ENCODE results near the gene IFNGR1.

DNA sequence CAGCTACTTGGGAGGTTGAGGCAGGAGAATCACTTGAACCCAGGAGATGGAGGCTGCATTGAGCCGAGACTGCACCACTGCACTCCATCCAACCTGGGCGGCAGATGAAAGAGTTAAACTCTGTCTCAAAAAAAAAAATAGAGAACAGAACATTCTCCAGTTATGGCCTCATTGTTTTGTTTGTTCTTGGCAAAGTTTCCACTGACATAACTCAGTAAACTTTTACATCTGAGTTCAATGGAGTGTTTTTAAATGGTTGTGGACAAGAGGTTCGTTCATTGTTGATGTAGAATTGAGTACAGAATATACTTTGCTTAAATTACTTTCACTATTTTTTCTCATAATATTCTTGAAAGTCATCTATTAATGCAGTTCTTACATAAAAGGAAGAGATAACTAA lies 42.2 kb upstream of the IFNGR1 start:
- TF ChIP-seq, protein P1, sequence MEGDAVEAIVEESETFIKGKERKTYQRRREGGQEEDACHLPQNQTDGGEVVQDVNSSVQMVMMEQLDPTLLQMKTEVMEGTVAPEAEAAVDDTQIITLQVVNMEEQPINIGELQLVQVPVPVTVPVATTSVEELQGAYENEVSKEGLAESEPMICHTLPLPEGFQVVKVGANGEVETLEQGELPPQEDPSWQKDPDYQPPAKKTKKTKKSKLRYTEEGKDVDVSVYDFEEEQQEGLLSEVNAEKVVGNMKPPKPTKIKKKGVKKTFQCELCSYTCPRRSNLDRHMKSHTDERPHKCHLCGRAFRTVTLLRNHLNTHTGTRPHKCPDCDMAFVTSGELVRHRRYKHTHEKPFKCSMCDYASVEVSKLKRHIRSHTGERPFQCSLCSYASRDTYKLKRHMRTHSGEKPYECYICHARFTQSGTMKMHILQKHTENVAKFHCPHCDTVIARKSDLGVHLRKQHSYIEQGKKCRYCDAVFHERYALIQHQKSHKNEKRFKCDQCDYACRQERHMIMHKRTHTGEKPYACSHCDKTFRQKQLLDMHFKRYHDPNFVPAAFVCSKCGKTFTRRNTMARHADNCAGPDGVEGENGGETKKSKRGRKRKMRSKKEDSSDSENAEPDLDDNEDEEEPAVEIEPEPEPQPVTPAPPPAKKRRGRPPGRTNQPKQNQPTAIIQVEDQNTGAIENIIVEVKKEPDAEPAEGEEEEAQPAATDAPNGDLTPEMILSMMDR (IDR thresholded peaks at IDR 0.05 in 2 of 3, conservative IDR thresholded peaks at IDR 0.05 in 1 of 3; ENCODE audit: borderline replicate concordance in 1 of 3, insufficient read depth in 1 of 3, low read depth in 2 of 3, low read length in 2 of 3): no peak
- TF ChIP-seq YY1 (IDR thresholded peaks at IDR 0.05; ENCODE audit: extremely low read depth, insufficient replicate concordance, low read depth, low read length) (no peak), EGR1 (IDR thresholded peaks at IDR 0.05; ENCODE audit: low read depth) (no peak), EZH2phosphoT487 (IDR thresholded peaks at IDR 0.05; ENCODE audit: borderline replicate concordance) (no peak), POLR2AphosphoS5 (IDR thresholded peaks at IDR 0.05; ENCODE audit: low read depth, low read length) (no peak), SRF (IDR thresholded peaks at IDR 0.05; ENCODE audit: low read depth) (no peak), EZH2 (IDR thresholded peaks at IDR 0.05) (no peak), ZFX (IDR thresholded peaks at IDR 0.05) (no peak), CEBPB (IDR thresholded peaks at IDR 0.05; ENCODE audit: low read depth) (no peak), POLR2A (IDR thresholded peaks at IDR 0.05; ENCODE audit: borderline replicate concordance, extremely low read depth, insufficient read depth, insufficient read length) (no peak), JUND (IDR thresholded peaks at IDR 0.05) (no peak), ZNF274 (IDR thresholded peaks at IDR 0.05; ENCODE audit: low read depth, low read length) (no peak)

All from HCT116 (cell line).